Measurements from ENCODE around the gene MPO. TPM values are rescaled to one million over a fixed set of nuclear protein-coding genes. Genes with fewer than 3 reads are reported as not detected.

The MPO gene
- total and polyA plus RNA-seq, 9 of the 15 experiments (the other 6 are each of a cell fraction or from before 2014, with no cell fraction given) = 0.04 to 0.47 (median 0.39) TPM; not detected in 6

DNA sequence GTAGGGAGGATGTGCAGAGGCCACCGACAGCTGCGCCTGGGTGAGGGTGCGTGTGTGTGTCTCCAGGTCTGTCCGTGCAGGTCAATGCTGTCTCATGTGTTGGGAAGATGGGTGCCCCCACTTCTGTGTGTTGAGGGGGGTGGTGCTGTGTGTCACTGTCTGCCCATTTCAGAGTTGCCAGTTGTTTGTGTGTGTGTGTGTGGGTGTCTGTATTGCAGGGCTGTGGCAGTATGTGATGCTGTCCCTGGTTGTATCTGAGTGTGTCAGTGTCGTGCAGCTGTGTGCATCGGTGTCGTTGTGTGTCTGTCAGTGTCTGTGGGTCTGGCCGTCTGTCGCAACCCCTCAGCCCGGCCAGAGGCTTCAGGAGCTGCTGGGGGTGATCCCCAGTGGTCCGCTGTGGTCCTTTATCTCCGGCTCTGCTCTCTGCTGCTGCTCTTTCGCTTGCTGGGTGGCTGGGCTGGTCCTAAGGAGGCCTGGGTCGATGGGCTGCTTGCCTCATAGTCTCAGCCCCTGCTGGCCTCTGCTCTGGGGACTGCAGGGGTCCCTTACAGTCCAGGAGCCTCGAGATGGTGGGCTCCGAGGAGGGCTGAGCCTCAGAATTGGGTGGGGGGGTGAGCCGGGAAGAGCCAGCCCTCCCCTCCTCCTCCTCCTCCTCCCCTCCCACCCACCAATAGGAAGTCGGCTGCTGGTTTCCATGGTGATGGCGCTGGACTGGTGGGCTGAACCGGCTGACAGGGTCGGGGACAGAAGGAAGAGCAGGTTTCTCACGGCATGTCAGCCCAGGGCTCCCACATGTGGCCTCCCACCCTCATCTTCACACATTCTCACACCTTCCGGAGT, 47.7 kb upstream of the MPO start, which contains the start of gene TSPOAP1 (continued):
- TF ChIP-seq ZNF644 (tag; IDR thresholded peaks at IDR 0.05; ENCODE audit: low read depth) = no peak; the same call in 1 of the 2 replicates
- peak; percentile 92 for TF ChIP-seq ZNF717 (CRISPR knock-in tag; IDR thresholded peaks at IDR 0.05)
- TF ChIP-seq, protein P1, sequence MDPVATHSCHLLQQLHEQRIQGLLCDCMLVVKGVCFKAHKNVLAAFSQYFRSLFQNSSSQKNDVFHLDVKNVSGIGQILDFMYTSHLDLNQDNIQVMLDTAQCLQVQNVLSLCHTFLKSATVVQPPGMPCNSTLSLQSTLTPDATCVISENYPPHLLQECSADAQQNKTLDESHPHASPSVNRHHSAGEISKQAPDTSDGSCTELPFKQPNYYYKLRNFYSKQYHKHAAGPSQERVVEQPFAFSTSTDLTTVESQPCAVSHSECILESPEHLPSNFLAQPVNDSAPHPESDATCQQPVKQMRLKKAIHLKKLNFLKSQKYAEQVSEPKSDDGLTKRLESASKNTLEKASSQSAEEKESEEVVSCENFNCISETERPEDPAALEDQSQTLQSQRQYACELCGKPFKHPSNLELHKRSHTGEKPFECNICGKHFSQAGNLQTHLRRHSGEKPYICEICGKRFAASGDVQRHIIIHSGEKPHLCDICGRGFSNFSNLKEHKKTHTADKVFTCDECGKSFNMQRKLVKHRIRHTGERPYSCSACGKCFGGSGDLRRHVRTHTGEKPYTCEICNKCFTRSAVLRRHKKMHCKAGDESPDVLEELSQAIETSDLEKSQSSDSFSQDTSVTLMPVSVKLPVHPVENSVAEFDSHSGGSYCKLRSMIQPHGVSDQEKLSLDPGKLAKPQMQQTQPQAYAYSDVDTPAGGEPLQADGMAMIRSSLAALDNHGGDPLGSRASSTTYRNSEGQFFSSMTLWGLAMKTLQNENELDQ (CRISPR knock-in tag; IDR thresholded peaks at IDR 0.05; ENCODE audit: borderline replicate concordance) = no peak; the same call in 1 of the 2 replicates
- peak; percentile 12 for TF ChIP-seq CCAR2 (IDR thresholded peaks at IDR 0.05; ENCODE audit: low read depth, low read length)
- no peak for TF ChIP-seq ZNF592 (IDR thresholded peaks at IDR 0.05)
- TF ChIP-seq KHSRP (IDR thresholded peaks at IDR 0.05) = no peak; the same call in 1 of the 2 replicates
- no peak for TF ChIP-seq NFIX (CRISPR knock-in tag; IDR thresholded peaks at IDR 0.05; ENCODE audit: low read depth)
- peak; percentile 98 for TF ChIP-seq SIRT6 (IDR thresholded peaks at IDR 0.05; ENCODE audit: low read depth, low read length)
- 0 out of 2 replicates have a peak, but pooled peaks have one; percentile 75 for TF ChIP-seq HDAC6 (IDR thresholded peaks at IDR 0.05; ENCODE audit: low read depth, low read length)
- TF ChIP-seq PHB2 (IDR thresholded peaks at IDR 0.05; ENCODE audit: low read depth) = peak; percentile 77; the same call in 1 of the 2 replicates
- no peak for TF ChIP-seq DACH1 (IDR thresholded peaks at IDR 0.05; ENCODE audit: partially characterized antibody)
- TF ChIP-seq TSC22D4 (tag; IDR thresholded peaks at IDR 0.05) = no peak
- no peak; the same call in 1 of the 2 replicates for TF ChIP-seq AFF4 (CRISPR knock-in tag; IDR thresholded peaks at IDR 0.05)
